ENCODE results near the gene KANSL1. TPM values are rescaled to one million over a fixed set of nuclear protein-coding genes. Genes with fewer than 3 reads are reported as not detected.

Gene KANSL1
- total RNA-seq, 1 donor from 2014 or later, result 56.0 TPM

- DNase-seq (ENCODE audit: low read depth in 2 of 2), result no peak
Observed at GRCh38 chr17:46043606-46044005, 149.6 kb downstream of the KANSL1 start.

GRCh38 chr17:46042925-46043324 lies 150.3 kb downstream of the KANSL1 start:
- DNase-seq (ENCODE audit: low read depth in 2 of 2), result no peak

GRCh38 chr17:46042246-46042645 lies 151.0 kb downstream of the KANSL1 start:
- no peak for DNase-seq (ENCODE audit: low read depth in 2 of 2)

GRCh38 chr17:46039592-46040186 lies 153.5 kb downstream of the KANSL1 start:
- DNase-seq (ENCODE audit: low read depth in 2 of 2), result no peak

GRCh38 chr17:46038937-46039336 lies 154.3 kb downstream of the KANSL1 start:
- DNase-seq (ENCODE audit: low read depth in 2 of 2), result no peak

GRCh38 chr17:46038414-46038813 lies 154.8 kb downstream of the KANSL1 start:
- no peak for DNase-seq (ENCODE audit: low read depth in 2 of 2)

- DNase-seq (ENCODE audit: low read depth in 2 of 2), result no peak
Observed at GRCh38 chr17:46037722-46038255, 155.4 kb downstream of the KANSL1 start.

GRCh38 chr17:46036491-46036890 lies 156.7 kb downstream of the KANSL1 start:
- DNase-seq (ENCODE audit: low read depth in 2 of 2), result no peak

- DNase-seq (ENCODE audit: low read depth in 2 of 2), result peak; percentile 22 to 59
Observed at GRCh38 chr17:46035112-46035818, 158.0 kb downstream of the KANSL1 start.

GRCh38 chr17:46033392-46033791 lies 159.8 kb downstream of the KANSL1 start:
- no peak for DNase-seq (ENCODE audit: low read depth in 2 of 2)

- no peak for DNase-seq (ENCODE audit: low read depth in 2 of 2)
Observed at GRCh38 chr17:46032909-46033308, 160.3 kb downstream of the KANSL1 start.

- no peak for DNase-seq (ENCODE audit: low read depth in 2 of 2)
Observed at GRCh38 chr17:46031920-46032319, 161.3 kb downstream of the KANSL1 start.

GRCh38 chr17:46031440-46031839 lies 161.8 kb downstream of the KANSL1 start:
- DNase-seq (ENCODE audit: low read depth in 2 of 2), result no peak

GRCh38 chr17:46030752-46031151 lies 162.5 kb downstream of the KANSL1 start:
- DNase-seq (ENCODE audit: low read depth in 2 of 2), result no peak

GRCh38 chr17:46029627-46030026 lies 163.6 kb downstream of the KANSL1 start:
- DNase-seq (ENCODE audit: low read depth in 2 of 2), result no peak

- no peak for DNase-seq (ENCODE audit: low read depth in 2 of 2)
Observed at GRCh38 chr17:46028981-46029565, 164.2 kb downstream of the KANSL1 start.

- no peak for DNase-seq (ENCODE audit: low read depth in 2 of 2)
Observed at GRCh38 chr17:46028374-46028773, 164.9 kb downstream of the KANSL1 start.

- DNase-seq (ENCODE audit: low read depth in 2 of 2), result no peak
Observed at GRCh38 chr17:46027976-46028325, 165.3 kb downstream of the KANSL1 start.

- DNase-seq (ENCODE audit: low read depth in 2 of 2), result no peak
Observed at GRCh38 chr17:46027048-46027975, 165.9 kb downstream of the KANSL1 start.

- no peak for DNase-seq (ENCODE audit: low read depth in 2 of 2)
Observed at GRCh38 chr17:46026166-46027047, 166.8 kb downstream of the KANSL1 start.
